Measurements from ENCODE around the gene PAXX. TPM values are rescaled to one million over a fixed set of nuclear protein-coding genes. Genes with fewer than 3 reads are reported as not detected.

PAXX gene
- polyA plus RNA-seq, 3 donors: 34.1 to 51.5 (median 49.1) TPM

DNA sequence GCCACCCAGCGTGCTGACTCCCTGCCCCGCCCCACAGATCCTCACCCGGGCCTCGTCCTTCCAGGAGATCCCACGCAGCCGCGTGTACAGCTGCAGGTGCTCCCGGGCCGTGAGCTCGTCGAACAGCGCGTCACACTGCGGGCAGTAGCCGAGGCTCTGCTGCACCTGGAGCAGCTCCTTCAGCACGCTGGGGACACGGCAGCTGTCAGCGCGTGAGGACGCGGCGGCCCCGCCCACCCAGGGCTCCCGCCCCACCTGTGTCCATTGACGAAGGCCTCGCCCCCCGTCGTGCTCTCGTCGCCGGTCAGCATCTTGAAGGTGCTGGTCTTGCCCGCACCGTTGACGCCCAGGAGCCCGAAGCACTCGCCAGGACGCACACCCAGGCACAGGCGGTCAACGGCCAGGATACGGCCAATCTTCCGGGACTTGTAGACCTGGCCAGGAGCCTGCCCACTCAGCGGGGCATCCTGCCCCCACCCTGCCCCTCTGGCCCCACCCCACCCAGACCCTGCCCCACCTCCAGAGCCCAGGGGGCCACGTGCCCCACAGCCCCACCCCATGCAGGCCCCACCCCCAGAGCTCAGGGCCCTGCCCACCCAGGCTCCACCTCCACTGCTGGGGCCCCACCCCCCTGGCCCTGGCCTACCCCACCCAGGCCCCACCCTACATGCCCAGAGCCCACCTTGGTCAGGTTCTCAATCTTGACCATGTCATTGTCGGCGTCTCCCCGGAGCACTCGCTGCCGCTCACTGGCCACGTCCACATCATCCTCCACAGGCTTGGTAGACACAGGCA is 17.9 kb downstream of the PAXX start:
- WGBS, 3 donors: 93 to 97% (median 95%) methylated on average over 45 to 49 of the region's 49 CpGs
- no peak overlapping the region for H3K27ac ChIP-seq (ENCODE audit: low read depth, low read length)

DNA sequence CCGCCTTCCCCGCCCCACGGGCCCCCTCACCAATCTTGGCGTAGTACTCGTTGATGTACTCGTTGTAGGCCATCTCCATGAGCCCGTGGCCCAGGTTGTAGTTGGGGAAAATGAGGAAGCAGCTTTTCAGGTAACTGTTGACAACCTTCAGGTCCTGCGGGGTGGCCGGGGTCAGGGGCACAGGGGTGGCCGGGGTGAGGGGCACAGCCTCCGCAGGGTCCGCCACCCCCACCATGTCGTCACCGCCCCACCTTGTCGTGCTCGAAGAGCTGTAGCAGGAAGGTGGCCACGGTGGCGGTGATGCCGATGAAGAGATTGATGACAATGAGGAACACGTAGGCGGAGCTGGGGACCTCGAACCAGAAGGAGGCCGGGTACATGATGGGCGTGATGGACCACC is 18.9 kb downstream of the PAXX start:
- 94 to 97% (median 96%) methylated on average over 24 of the region's 24 CpGs for WGBS, 3 donors
- H3K27ac ChIP-seq (ENCODE audit: low read depth, low read length): no peak overlapping the region

- 93 to 95% (median 95%) methylated on average over 26 to 39 of the region's 39 CpGs for WGBS, 3 donors
- H3K27ac ChIP-seq (ENCODE audit: low read depth, low read length): no peak overlapping the region
These were observed 19.9 kb downstream of the PAXX start for GRCh38 chr9:137011907-137012675.

- H3K27ac ChIP-seq (ENCODE audit: low read depth, low read length): no peak overlapping the region
- 86 to 88% (median 88%) methylated on average over 63 to 67 of the region's 67 CpGs for WGBS, 3 donors
These were observed 20.7 kb downstream of the PAXX start for GRCh38 chr9:137012694-137013570.

DNA sequence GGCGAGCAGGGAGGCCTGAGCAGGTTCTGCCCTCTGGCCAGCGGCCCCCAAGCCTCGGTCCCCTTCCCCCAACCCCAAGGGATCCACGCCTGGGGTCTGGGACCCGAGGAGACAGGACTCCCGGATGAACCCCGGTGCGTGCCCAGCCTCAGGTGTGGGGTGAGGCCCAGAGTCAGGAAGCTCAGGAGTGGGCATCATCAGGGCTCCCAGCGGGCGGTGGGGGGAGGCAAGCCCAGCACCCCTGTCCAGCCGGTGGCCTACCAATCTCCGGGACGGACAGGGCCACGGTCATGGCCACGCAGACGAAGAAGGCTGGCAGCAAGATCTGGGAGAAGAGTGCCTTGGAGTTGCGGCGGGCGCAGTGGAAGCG is 21.3 kb downstream of the PAXX start:
- H3K27ac ChIP-seq (ENCODE audit: low read depth, low read length): no peak overlapping the region
- 94 to 96% (median 95%) methylated on average over 15 to 20 of the region's 20 CpGs for WGBS, 3 donors

DNA sequence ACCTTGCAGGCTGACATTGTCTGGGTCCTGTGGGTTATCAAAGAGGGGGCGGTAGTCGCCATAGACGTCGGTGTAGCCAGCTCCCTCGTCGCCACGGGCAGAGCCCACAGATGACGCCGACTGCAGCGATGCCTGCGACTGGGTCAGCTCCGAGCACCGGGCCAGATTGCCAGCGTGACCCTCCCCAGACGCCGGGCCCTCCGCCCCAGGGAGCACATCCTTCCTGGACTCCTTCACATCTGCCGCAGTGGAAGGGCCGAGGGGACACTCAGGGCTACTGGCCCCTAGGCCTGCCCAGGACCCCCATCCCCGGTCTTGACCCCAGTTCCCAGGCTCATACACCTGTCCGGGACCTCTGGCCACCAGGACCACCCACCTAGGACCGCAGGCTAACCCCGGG is 21.9 kb downstream of the PAXX start:
- 92 to 97% (median 94%) methylated on average over 23 of the region's 23 CpGs for WGBS, 3 donors
- no peak overlapping the region for H3K27ac ChIP-seq (ENCODE audit: low read depth, low read length)

DNA sequence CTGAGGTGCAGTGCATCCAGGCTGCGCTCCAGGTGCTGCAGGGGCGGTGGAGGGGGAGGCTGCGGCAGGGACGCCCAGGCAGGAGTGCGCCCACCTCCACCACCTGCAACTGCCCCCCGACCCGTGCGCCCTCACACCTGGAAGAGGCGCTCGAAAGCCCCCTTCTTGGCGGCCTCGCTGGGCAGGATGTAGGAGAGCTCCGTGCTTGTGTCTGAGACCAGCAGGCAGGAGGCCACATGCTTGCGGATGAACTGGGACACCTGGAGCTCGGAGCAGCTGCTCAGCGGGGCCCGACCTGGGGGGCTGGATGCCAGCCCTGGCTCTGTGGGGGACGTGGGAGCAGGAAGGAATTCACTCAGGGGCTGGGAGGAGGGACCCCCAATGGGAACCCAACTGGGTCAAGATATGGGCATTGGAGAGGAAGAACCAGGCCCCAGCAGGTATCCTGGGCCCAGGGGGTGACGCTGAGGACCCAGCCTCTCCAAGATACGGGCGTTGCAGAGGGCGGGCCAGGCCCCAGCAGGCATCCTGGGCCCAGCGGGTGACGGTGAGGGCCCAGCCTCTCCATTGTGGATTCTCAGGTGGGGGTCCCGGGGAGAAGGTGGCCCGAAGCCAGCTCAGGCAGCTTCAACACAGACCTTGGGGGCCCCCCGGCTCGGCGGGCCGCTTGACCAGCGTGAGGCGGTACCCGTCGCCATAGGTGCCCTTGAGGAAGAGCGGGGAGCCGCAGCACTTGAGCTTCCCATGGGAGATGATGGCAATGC is 22.7 kb downstream of the PAXX start:
- 94 to 97% (median 96%) methylated on average over 35 to 36 of the region's 36 CpGs for WGBS, 3 donors
- H3K27ac ChIP-seq (ENCODE audit: low read depth, low read length): no peak overlapping the region

DNA sequence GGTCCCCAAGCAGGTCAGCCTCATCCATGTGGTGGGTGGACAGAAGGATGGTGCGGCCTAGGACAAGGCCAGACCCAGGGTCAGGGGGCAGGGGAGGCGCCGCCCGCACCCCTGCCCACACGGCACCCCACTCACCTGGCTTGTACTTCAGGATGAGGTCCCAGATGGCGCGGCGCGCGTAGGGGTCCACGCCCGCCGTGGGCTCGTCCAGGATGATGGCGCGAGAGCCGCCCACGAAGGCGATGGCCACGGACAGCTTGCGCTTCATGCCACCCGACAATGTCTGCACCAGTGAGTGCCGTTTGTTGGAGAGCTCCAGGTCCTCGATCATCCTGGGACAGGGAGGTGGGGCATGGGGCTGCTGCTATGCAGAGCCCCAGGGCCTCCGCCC is 23.3 kb downstream of the PAXX start:
- WGBS, 3 donors: 97 to 98% (median 97%) methylated on average over 24 to 25 of the region's 25 CpGs
- no peak overlapping the region for H3K27ac ChIP-seq (ENCODE audit: low read depth, low read length)

GRCh38 chr9:137015976-137016375 is 23.8 kb downstream of the PAXX start:
- WGBS, 3 donors: 97 to 98% (median 97%) methylated on average over 21 of the region's 21 CpGs
- no peak overlapping the region for H3K27ac ChIP-seq (ENCODE audit: low read depth, low read length)

DNA sequence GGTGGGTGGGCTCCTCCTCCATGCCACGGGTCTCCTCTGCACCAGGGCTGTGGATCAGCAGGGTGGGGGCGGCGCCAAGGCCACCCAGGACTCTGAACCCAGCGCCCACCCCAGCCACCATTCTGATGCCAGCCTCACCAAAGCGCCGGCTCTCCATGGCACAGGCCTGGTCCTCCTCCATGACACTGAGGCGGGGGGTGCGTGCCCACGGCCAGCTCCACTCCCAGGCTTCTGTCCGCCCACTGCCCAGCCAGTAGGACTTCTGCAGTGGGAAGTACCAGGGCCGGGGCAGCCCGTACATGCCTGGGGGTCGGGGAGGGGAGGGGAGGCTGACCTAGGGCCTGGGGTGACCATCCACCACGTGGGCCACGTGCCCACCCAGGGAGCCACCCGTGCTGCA is 24.2 kb downstream of the PAXX start:
- H3K27ac ChIP-seq (ENCODE audit: low read depth, low read length): no peak overlapping the region
- 93 to 97% (median 94%) methylated on average over 9 to 16 of the region's 16 CpGs for WGBS, 3 donors

- 96 to 97% (median 97%) methylated on average over 28 of the region's 28 CpGs for WGBS, 3 donors
- H3K27ac ChIP-seq (ENCODE audit: low read depth, low read length): no peak overlapping the region
These were observed 24.8 kb downstream of the PAXX start for GRCh38 chr9:137017071-137017470.

DNA sequence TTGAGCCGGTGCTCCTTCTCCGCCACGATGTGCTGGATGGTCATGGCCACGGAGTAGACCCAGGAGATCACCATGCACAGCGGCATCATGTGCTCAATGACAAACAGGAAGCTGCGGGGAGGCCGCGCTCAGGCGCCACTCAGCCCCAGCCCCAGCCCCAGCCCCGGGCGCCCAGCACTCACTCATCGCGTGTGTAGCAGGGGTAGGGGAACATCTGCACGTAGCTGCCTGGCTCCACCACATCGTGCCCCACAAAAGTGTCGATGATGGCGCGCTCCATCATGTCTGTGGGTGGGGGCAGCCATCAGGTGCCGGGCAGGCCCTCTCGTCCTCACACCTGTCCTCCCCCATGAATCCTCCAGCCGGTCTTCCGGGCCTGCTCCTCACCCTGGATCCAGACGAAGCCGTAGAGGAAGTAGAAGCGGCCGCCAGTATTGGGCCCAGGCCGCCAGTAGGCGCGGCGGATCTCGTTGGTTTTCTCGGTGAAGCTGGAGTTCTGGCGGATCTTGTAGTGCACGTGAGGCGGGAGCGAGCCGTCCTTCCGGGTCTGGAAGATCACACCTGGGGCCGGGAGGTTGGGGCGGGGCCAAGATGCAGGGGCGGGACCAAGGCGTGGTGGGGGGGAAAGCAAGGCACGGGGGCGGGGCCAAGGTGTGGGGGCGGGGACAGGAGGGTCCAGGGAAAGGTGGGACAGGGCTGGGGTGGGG is 25.7 kb downstream of the PAXX start:
- no peak overlapping the region for H3K27ac ChIP-seq (ENCODE audit: low read depth, low read length)
- 92 to 93% (median 92%) methylated on average over 42 to 45 of the region's 45 CpGs for WGBS, 3 donors

- no peak overlapping the region for H3K27ac ChIP-seq (ENCODE audit: low read depth, low read length)
- WGBS, 3 donors: 91 to 94% (median 92%) methylated on average over 31 to 36 of the region's 36 CpGs
These were observed 26.7 kb downstream of the PAXX start for GRCh38 chr9:137018761-137019559.

GRCh38 chr9:137019891-137020683 is 27.9 kb downstream of the PAXX start:
- WGBS, 3 donors: 93 to 94% (median 93%) methylated on average over 32 to 34 of the region's 34 CpGs
- no peak overlapping the region for H3K27ac ChIP-seq (ENCODE audit: low read depth, low read length)

- H3K27ac ChIP-seq (ENCODE audit: low read depth, low read length): no peak overlapping the region
- 93 to 97% (median 95%) methylated on average over 28 to 32 of the region's 32 CpGs for WGBS, 3 donors
These were observed 28.7 kb downstream of the PAXX start for GRCh38 chr9:137020771-137021567.
